NCI-H2029 treated with DMSO at 0.1 percent for 48 hours (cell line): ENCODE results near the gene ALK.

Source experiments
- DNase-seq: peaks from one replicate; lab custom pipeline; 2025; lab: John Stamatoyannopoulos, UW

ALK gene

DNA sequence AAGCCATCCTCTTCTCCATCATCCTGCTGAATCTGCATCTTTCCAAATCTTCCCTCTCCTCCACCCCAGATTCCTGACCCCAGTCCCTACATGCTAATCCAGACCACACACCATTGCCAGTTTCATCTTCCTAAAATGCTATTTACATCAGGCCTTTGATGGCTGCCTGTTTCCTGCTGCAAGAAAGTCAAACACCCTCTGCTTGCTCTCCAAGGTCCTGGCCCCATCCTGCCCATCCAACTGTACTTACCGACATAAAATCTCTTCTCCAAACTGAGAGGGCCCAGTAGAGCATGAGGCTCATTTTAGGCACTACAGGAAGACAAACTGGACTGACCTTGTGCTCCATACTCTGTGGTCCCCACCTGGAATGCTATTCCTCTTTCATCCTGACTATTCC, 19.0 kb downstream of the ALK start:
- DNase-seq = no peak

DNA sequence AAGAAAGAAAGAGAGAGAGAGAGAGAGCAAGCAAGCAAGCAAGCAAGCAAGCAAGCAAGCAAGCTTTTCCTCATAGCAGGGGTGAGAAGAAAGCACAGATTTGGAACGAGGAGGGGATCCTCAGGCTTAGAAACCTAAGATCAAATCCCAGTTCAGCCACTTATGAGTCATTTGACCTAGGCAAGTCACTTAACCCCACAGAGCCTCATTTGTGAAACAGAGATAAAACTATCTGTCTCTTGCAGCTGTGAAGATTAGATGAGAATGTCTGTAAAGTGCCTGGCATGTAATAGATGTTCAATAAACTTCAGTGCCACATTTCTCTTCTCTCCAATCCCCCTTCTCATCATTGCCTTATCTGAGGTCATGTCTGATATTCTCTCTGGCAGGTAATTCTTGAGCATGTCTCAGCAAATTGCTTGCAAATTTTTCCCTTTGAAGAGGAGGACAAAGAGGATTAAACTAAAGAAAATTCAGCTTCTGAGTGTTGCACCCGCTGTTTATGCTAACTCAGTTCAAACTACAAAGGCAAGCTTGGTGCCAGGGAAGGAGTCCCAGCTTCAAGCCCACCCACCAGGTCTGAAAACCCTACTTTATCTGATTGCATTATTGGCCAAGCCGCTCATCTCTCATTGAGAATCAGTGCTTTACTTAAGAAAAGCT, 20.3 kb downstream of the ALK start:
- DNase-seq = no peak

DNA sequence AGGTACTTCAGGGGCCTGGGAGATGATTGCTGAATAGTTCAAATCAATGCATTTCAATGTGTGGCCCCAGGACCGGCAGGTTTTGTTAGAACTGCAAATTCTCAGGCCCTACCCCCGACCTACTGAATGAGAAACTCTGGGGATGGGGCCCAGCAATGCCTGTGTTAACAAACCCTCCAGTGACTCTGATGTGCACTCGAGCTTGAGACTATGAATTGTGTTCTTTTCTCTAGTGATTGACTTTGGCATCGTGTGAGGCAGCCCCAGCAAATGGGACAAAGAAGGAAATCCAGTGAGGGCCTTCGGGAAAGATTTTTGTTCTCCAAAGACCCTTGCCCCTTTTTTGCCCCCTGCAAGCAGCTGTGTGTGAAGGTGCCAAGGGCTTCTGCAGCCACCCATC, 22.4 kb downstream of the ALK start:
- no peak for DNase-seq

DNA sequence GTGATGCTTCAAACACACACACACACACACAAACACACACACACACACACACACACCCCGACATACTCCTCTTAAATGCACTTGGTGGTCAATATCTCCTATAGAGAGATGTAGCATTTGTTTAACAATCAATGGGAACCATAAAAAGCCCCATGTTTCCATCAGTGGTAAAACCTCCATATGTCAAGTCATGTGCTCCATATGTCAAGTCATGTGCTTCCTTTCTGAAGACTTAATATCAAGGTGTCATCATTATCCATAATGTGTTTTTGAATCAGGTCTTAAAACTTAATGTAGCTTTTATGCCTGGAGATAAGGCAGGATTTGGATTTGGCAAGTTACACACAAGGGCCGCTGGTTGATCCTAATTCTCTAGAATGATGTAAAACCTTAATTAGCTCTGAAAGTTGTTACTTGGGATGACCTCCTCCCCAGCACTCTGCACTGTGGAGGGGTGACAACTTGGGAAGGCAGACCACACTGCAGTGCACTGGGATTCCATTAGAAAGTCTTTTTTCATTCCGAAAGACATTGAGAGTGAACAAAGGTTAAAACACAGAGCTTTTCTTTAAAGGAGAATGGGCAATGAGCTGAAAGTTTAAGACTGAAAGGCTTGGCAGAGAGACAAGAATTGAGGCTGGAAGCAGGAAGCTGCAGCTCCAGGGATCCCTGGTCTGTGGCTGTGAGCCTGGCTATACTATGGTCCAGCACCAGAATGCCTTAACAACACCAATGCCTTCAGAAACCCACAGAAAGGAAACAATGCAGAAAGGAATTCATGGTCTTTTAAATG, 26.4 kb downstream of the ALK start:
- DNase-seq = no peak

DNA sequence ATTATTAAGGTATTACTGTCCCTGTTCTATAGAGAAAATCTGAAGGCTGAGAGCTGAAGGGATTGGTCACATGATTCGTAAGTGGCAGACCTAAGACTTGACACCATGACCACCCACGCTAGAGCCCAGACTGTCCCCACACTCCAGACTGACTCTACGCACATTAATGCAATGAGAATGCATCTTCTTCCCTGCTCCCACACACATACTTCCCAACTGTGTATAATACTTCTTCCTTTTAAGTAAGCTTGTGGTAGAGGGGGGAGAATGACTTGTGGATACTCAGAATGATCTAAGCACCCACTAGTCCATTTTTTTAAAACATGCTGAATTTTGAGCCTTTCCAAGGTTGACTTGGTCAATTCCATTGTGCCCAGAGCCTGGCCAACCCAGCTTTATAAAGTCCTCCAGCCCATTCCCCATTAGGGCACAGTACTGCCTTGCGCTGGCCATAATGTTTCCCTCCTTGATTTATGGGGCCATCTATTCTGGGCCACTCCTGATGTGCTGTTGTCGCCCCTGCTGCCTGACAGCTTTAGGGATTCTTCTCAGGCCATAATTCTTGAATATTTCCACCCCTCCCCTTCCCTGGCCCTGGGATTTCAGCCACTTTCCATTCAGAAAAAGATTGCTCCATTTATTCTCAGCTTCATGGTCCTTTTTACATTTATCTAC, 28.7 kb downstream of the ALK start:
- DNase-seq = no peak

DNA sequence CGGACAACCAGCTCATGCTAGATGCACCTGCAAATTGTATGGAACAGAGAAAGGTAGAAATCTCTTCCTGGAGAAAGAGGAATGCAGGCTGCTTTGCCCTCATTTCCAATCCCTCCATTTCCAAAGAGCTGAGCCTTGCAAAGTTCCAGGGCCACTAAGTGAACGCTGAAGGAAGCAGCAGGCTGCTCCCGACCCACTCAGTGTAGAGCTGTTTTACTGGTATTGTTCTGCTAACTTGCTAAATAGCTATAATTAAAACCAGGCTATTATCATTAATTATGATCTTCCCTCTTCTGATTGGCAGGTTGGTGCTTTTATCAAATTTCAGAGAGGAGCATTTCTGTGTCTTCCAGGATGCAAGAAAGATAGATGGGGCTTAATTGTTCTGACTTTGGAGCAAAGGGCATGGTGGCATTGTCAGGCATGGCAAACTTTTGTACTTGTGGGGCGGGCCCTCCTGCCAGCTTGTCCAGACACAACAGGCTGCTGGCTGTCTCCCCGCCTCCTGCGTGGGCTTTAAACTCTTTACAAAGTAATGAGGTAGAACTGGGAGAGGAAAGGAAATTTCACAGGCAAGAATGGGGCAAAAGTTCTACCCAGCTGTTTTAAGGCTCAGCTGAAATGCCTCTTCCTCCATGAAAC, 40.2 kb downstream of the ALK start:
- DNase-seq = no peak

DNA sequence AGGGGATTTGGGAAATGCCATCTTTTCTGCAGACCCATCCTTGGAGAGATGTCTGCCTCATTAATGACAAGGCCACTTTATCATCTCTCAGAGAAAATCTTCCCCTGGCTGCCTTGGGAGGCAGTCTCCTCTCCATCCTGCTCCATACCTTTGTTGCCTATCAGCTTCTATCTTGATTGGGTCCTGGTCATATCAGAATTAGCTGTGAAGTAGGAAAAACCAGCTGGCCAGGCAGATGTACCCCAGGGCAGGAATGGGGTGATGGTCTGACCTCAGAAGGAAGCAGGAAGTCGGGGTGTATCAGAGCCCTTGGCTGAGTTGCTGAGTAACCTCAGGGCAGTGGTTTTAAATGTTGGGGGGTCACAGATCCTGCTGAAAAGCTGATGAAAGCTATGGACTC, 41.3 kb downstream of the ALK start:
- DNase-seq = no peak

DNA sequence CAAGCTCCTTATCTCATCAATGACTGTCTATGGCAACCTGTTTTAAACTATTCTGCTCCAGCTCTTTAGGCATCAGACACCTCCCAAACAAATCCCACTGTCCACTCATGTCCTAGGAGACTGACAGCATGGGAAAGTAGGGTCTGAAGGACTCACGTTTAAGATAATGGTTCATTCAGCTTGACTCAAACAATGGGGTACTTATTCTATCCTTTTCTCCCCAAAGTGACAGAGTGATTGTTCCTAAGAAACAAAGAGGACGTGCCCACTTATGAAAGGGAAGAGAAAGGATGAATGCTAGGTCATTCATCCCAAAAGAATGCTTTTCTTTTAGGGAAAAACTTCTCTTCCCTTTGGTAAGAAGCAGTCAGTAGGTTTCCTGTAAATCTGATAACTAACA, 41.9 kb downstream of the ALK start:
- DNase-seq = no peak

DNA sequence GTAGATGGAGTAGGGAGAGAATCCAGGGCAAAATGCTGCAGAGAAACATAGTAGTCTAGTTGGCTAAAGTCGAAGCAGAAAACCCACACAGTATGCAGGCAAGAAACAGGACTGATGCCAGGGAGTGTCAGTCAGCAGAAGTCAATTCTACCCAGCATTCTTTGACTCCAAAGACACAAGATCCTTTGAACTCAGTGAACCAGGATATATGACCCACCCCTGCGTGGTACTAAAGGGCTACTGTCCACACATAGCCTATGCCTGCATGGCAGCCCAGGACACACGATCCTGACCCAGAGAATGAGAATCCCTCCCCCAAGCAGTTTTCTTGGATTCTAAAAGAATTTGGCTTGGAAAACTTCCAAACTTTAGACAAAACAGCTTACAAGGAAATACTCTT, 42.5 kb downstream of the ALK start:
- DNase-seq = no peak

DNA sequence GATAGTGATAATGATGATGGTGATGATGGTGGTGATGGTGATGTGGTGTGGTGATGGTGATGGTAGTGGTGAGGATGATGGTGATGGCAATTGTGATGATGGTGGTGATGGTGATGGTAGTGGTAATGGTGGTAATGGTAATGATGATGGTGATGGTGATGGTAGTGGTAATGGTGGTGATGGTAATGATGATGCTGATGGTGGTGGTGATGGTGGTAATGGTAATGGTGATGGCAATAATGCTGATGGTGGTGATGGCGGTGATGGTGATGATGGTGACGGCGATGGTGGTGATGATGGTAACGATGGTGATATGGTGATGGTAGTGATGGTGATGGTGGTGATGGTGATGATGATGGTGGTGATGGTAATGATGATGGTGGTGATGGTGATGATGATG, 45.0 kb downstream of the ALK start:
- no peak for DNase-seq

DNA sequence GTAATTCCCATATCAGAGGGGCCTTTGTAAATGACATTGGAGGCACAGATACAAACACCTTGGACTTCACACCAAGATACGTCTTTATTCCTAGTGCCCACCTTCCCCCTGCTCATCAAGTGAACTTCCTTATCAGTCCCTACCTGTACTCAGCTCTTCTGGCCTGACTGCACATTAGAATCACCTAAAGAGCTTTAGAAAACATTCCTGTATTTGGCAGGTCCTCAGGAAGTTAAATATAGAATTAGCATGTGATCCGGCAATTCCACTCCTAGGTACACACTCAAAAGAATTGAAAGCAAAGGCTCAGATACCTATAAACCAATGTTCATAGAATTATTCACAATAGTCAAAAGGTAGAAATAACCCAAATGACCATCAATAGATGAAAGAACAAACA, 46.6 kb downstream of the ALK start:
- no peak for DNase-seq

DNA sequence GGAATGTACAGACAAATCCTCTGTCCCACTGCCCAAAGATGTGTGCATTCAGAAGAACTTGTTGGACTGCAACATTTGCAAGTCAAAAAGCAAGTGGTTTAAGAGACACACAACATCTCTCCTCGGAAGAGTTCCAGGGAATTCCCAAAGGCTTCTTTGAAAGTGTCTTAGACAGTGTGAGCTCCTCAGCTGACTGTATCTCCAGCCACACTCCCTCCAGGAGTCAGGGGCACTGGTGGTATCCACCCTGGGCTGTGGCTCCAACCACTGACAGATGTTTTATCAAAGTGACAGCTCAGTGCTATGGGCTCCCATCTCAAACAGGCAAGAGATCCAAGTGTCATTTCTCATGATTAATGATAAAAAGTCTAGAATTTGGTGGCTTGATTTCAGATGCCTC, 48.5 kb downstream of the ALK start:
- no peak for DNase-seq

DNA sequence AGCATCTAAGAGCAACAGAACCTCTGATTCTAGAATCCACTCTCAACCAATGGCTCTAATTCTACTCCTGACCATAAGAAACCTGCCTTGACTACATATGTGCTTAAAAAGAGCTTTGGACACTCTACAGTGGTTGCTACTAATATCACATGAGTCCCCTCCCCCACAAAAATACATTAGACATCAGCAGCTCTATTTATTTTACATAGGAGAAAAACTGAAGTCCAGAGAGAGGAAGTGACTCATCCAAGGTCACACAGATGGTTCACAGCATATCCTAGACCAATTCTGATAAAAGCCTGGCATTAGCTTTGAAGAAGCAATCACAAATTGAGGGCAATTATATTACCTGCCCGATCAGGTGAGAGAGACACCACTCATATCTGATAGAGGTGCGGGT, 49.8 kb downstream of the ALK start:
- no peak for DNase-seq

DNA sequence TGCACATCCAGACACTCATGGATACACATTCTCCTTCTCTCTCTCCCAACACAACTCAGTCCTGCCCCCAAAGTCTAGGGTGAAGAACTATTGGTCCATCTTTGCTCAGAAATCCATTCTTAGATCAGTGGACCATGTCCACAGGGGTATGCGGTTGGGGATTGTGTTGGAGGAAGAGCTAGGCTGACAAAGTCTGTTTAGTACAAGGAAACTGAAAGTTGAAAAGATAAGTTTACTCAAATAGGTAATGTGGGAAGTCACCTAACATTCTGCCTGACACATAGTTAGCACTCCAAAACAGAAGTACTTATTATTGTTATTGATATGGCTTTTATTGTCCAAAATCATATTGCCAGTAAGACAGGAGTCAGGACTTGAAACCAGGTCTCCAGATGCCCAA, 55.9 kb downstream of the ALK start:
- DNase-seq = no peak

DNA sequence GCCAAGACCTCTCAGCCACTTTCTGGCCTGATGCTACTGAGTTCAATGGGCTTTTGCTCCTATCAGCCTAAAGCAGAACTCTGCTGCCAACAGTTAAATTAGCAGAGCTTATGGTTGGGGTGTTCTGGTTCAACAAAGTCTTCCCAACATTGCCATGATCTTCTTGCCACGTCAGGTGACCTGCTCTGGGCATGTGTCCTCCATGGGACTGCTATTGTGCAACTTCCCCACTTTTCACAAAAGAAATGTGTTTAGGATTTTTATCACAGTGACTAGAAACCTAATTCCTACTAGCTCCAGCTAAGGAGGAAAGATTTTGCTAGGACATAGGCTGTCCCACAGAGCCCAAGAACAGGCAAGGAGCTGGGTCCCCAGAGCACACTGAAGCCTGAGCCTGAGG, 56.4 kb downstream of the ALK start:
- no peak for DNase-seq

DNA sequence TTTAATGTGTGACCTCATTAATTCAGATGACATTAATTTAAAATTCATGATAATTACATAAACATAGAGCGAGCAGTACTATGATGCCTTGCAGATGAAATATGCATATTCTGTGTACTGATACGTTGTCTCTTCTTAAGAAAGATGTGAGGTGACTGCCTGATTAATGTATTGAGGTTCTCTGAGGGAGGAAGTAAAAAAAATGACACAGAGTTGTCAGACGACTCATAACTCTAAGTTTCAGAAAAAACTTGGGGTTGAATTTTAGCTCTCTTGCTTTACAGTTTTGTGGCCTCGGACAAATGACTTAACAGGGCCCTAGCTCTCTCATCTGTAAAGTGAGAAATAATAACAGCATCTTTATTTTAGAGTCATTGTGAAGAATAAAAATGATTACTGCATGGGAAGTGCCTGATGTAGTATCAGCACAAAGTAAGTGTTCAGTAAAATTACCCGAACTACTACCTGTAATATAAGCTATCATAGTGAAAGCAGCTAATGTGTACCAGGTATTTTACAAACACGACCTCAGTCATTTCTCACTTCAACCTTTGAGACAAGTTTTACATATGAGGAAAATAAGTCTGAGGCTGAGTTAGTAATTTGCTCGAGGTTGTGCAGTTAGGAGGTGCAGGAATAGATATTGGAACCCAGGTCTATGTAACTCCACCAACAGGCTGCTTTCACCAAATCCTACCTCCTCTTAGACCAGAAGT, 65.3 kb downstream of the ALK start:
- DNase-seq = no peak

DNA sequence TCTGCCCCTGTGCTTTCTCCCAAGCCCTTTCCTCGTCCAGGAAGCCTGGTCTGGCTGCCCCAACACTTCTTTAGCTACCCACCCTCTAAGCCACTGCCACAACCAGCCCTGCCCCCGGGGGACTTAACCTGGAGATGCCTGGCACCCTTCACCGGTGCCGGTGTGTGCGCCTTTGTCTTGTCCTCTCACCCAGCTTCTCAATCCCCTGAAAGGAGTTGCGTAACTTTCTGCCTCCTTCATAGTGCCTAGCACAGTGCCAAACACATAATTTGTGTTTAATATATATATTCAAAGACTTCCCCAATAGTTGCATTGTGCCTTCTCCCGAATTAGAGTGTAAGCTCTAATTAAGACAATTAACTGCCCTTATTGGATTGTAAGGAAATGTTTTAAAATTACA, 70.6 kb downstream of the ALK start:
- no peak for DNase-seq

DNA sequence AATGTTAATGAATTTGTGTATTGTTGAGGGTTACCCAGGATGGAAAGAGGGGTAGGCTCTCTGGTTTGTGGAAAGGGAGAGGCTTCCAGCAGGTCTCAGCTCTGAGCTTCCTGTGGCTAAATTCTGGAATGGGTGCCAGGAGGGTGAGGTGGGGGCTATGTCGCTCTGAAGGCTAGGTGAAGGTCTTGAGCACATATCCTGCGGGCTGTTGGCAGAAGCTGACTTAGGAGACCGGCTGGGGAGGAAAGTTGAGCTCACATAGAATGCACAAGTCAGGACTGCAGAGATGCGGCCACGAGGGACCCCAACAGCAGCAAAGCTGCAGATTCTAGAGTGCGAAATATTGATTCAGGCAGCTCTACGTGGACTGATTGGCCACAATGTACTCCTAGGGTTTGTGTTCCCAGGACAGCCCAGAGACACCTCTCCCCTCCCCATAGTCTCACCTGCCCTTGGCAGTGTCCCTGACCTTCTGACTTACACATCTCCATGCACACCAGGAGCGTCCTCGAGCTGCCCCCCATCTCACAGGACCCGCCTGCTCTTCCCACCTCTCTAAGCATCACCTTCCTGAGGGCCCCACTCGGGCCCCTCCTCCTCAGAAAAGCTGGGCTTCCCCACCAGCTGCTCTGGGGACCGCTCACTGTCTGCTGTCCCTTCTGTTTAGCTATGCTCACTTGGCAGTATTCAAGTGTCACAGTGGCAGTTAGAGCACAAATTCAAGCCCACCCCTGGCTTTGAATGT, 72.6 kb downstream of the ALK start:
- no peak for DNase-seq

DNA sequence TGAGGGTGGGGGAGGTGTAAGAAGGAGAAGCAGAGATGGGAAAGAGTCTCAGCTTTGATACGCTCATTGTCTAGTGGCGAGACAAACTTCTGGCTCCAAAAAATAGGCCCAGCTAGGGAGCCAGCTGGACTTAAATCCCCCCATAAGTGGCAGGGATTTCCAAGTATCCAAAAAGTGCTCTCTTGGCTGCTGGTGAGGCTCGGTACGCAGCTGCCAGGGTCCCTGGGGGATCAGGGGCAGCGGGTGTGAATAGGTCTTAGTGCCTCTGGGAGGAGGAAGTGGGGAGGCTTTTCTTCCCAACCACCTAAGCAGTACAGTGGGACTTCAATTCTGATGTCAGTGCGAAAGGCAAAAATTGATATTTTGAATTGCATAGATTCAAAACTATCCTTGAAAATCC, 73.5 kb downstream of the ALK start:
- no peak for DNase-seq

DNA sequence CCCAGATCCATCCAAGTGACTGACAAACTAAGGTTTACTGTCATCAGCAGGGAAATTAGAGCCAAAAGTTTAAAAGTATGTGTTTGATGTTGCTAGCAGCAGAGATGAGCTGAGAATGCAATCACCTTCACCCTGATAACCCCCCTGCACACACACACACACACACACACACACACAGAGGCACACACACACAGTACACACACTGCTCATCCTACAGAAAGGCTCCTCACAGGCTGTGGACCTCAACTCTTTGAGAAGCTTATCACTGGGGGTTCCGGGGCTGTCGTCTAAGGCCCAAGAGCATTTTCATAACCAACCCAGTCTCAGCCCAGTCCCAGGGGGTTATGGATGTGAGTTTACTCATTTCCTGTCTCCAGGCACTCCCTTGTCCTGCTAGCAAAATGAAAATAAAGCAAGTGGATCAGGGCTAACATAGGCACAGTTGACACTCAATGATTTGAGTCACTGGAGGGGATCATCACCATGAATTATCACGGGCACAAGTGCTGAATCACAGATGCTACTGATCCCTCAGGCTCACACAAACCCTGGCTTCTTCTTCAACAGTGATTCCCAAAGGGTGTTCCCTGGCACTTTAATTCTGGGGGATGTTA, 76.6 kb downstream of the ALK start:
- no peak for DNase-seq

DNA sequence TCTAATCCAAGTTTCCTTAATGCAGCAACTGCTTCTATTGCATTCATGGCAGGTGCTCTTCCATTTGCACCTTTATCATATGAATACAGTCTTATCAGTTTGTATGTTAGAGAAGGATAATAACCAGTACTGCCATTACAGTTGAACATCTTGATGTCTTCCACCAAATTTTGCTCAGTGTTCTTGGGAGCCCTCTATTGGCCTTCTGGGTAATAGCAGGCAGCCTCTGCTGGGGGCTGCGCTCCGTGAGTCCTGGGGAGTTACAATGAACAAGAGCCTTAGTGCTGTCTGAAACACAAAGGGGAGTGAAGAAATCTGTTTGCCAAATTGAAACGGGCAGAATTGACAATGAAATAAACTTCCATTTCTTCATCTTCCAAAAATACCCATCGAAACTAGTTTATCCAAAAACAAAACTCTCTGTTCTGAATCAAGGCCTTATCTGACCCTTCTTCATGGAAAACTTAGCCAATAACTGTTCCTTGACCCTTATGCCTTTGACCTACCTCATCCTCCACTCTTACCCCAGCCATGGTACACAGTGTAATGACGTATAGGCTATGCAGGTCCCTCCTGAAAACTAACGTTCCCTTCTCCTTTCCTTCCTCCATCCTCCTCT, 79.9 kb downstream of the ALK start:
- DNase-seq = peak; percentile 37
